Mesenchymal stem cell (in vitro differentiated cells and primary cell): ENCODE results near the gene NUB1.

ENCODE experiments used
- DNase-seq: peaks from one replicate; pipeline ENCODE4 v3.0.0-alpha.2; 2013
- H2AFZ ChIP-seq: one replicate; pipeline ENCODE4 v1.6.1; 2013; ENCODE audit warnings: low read depth, mild to moderate bottlenecking, control low read depth, inconsistent platforms, low read length, moderate library complexity
- H2AK5ac ChIP-seq: 2 replicates; pipeline ENCODE4 v1.6.1; 2013; ENCODE audit warnings: low read length, moderate library complexity, mild to moderate bottlenecking, inconsistent platforms; ENCODE audit not compliant: severe bottlenecking
- H2BK120ac ChIP-seq: one replicate; pipeline ENCODE4 v1.6.1; 2013; ENCODE audit warnings: low read depth, mild to moderate bottlenecking, inconsistent platforms, low read length, moderate library complexity
- H2BK12ac ChIP-seq, 2 experiments: one replicate each; pipeline ENCODE4 v1.6.1; 2013; ENCODE audit warnings: inconsistent platforms in 2 of 2, low read length in 2 of 2, mild to moderate bottlenecking in 2 of 2, moderate library complexity in 2 of 2, control low read depth in 1 of 2
- H2BK15ac ChIP-seq: one replicate; pipeline ENCODE4 v1.6.1; 2013; ENCODE audit warnings: mild to moderate bottlenecking, low read depth, inconsistent platforms; ENCODE audit not compliant: poor library complexity, severe bottlenecking
- H2BK5ac ChIP-seq: 2 replicates; pipeline ENCODE4 v1.6.1; 2013; ENCODE audit warnings: low read depth, mild to moderate bottlenecking, low read length, control low read depth, inconsistent platforms; ENCODE audit not compliant: poor library complexity, severe bottlenecking
- H3K14ac ChIP-seq, 2 experiments: one replicate each; pipeline ENCODE4 v1.6.1; 2013; ENCODE audit warnings: inconsistent platforms in 2 of 2, low read length in 2 of 2, control low read depth in 1 of 2, mild to moderate bottlenecking in 1 of 2, moderate library complexity in 1 of 2
- H3K18ac ChIP-seq, 2 experiments: one replicate each; pipeline ENCODE4 v1.6.1; 2013; ENCODE audit warnings: inconsistent platforms in 2 of 2, low read length in 2 of 2, control low read depth in 1 of 2, low read depth in 1 of 2, mild to moderate bottlenecking in 1 of 2
- H3K23ac ChIP-seq, 2 experiments: one replicate each; pipeline ENCODE4 v1.6.1; 2013; ENCODE audit warnings: inconsistent platforms in 2 of 2, low read length in 2 of 2, mild to moderate bottlenecking in 2 of 2, moderate library complexity in 2 of 2, control low read depth in 1 of 2
- H3K27ac ChIP-seq: 2 replicates; pipeline ENCODE4 v1.5.1; 2013; ENCODE audit warnings: mild to moderate bottlenecking, moderate library complexity, low read length, control low read depth, inconsistent platforms; ENCODE audit not compliant: poor library complexity, severe bottlenecking
- H3K27me3 ChIP-seq, 2 experiments: 2 replicates each; pipeline versions ENCODE4 v1.6.1 to v1.7.0; 2013; ENCODE audit warnings: low read length in 2 of 2, mild to moderate bottlenecking in 2 of 2, moderate library complexity in 2 of 2, control low read depth in 1 of 2, inconsistent platforms in 1 of 2; ENCODE audit not compliant: control insufficient read depth in 1 of 2, insufficient read depth in 1 of 2
- H3K36me3 ChIP-seq, 2 experiments: 2 replicates each; pipeline versions ENCODE4 v1.6.1 to v1.7.0; 2013; ENCODE audit warnings: low read length in 2 of 2, control low read depth in 1 of 2, inconsistent platforms in 1 of 2, low read depth in 1 of 2, mild to moderate bottlenecking in 1 of 2; ENCODE audit not compliant: insufficient read depth in 2 of 2, control insufficient read depth in 1 of 2
- H3K4ac ChIP-seq, 2 experiments: one replicate each; pipeline ENCODE4 v1.6.1; 2013; ENCODE audit warnings: inconsistent platforms in 2 of 2, low read length in 2 of 2, mild to moderate bottlenecking in 2 of 2, moderate library complexity in 2 of 2, control low read depth in 1 of 2, low read depth in 1 of 2
- H3K4me1 ChIP-seq: 2 replicates; pipeline ENCODE4 v1.6.1; 2013; ENCODE audit warnings: low read depth, low read length, control low read depth; ENCODE audit not compliant: control insufficient read depth, insufficient read depth
- H3K4me2 ChIP-seq: 2 replicates; pipeline ENCODE4 v1.6.1; 2013; ENCODE audit warnings: low read length, mild to moderate bottlenecking, inconsistent platforms; ENCODE audit not compliant: poor library complexity, severe bottlenecking
- H3K4me3 ChIP-seq, 2 experiments: 2 replicates each; pipeline versions ENCODE4 v1.5.1 to v1.7.0; 2013; ENCODE audit warnings: low read length in 2 of 2, mild to moderate bottlenecking in 2 of 2, control low read depth in 1 of 2, low read depth in 1 of 2; ENCODE audit not compliant: insufficient read depth in 1 of 2
- H3K79me1 ChIP-seq: replicated peaks from 2 replicates; pipeline ENCODE4 v1.6.1; 2013; ENCODE audit warnings: mild to moderate bottlenecking, control low read depth, low read length, inconsistent platforms; ENCODE audit not compliant: poor library complexity, severe bottlenecking
- H3K9ac ChIP-seq: 2 replicates; pipeline ENCODE4 v1.7.0; 2013; ENCODE audit warnings: mild to moderate bottlenecking, low read length, moderate library complexity
- H3K9me3 ChIP-seq: 2 replicates; pipeline ENCODE4 v1.7.0; 2013; ENCODE audit warnings: mild to moderate bottlenecking, low read length; ENCODE audit not compliant: control insufficient read depth
- H4K8ac ChIP-seq: one replicate; pipeline ENCODE4 v1.6.1; 2013; ENCODE audit warnings: inconsistent platforms, mild to moderate bottlenecking, low read length, moderate library complexity
- H4K91ac ChIP-seq: one replicate; pipeline ENCODE4 v1.6.1; 2013; ENCODE audit warnings: mild to moderate bottlenecking, low read length, inconsistent platforms
- WGBS: methylation state at CpG from one replicate; pipeline ENCODE4 v1.1.7; 2013; ENCODE audit warnings: mixed read lengths; 5-methylcytosine and 5-hydroxymethylcytosine counted together

The NUB1 gene

DNA sequence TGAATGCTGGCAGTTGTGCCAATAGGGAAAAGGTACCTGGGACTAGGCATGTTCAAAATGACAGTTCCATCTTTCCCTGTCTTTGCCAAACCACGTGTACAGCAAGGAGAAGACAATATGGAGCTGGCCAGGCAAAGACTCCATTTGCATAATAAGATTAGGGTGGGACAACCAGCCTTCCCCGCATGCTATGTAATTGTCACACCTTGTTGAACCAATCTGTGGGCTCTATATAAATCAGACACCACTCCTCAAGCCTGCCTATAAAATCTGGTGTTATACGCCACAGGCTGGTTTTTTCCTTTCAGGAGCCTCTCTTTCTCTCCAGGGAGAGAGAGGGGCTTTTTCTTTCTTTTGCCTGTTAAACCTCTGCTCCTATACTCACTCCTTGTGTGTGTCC is 11.0 kb upstream of the NUB1 start:
- Histone ChIP-seq H3K27ac (no peak overlapping the region), H3K4ac (no peak overlapping the region), H4K8ac (no peak overlapping the region), H3K79me1 (no peaks in the 10 kb centered on the region), H3K14ac (no peak overlapping the region), H2BK12ac (no peak overlapping the region), H3K4me1 (no peaks in the 10 kb centered on the region), H3K27me3 (peaks cover 0 to 4% of the 10 kb centered on the region in 2 experiments), H3K23ac (no peak overlapping the region), H2BK5ac (no peak overlapping the region), H2AFZ (no peak overlapping the region), H2BK15ac (no peak overlapping the region), H3K9me3 (peaks cover 10% of the 10 kb centered on the region), H2AK5ac (no peak overlapping the region), H3K36me3 (no peaks in the 10 kb centered on the region), H3K4me2 (no peak overlapping the region), H3K18ac (no peak overlapping the region), H3K4me3 (no peak overlapping the region), H4K91ac (no peak overlapping the region), H2BK120ac (no peak overlapping the region), H3K9ac (no peak overlapping the region)
- no peak for DNase-seq
- WGBS: 85% methylated on average over 3 of the region's 3 CpGs

DNA sequence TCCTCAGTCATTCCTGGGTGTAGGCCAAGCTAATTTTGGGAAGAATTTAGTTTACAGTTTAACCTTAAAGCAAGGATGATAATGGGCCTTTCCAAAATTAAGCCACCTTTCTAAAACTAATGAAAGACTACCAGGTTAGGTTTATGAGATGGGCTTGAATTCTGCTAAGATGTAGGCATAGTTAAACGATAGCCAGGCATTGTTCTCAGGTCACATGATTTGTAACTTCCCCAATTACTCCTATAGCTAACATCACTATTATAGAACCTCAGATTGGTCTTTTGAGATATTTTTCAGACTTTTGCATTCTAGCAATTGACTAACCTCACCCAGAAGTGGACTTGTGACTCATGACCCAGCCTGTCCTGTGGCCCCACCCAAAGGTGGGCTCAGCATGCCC is 7.0 kb upstream of the NUB1 start:
- Histone ChIP-seq H3K18ac (no peak overlapping the region), H3K27me3 (peaks cover 0 to 4% of the 10 kb centered on the region in 2 experiments), H2BK120ac (no peak overlapping the region), H3K79me1 (no peaks in the 10 kb centered on the region), H4K91ac (no peak overlapping the region), H2AK5ac (no peak overlapping the region), H3K9ac (no peak overlapping the region), H3K4me3 (no peak overlapping the region), H3K4me2 (no peak overlapping the region), H2BK5ac (no peak overlapping the region), H3K4ac (no peak overlapping the region), H3K14ac (no peak overlapping the region), H3K23ac (no peak overlapping the region), H3K9me3 (peaks cover 3% of the 10 kb centered on the region), H2AFZ (no peak overlapping the region), H3K4me1 (no peaks in the 10 kb centered on the region), H4K8ac (no peak overlapping the region), H2BK15ac (no peak overlapping the region), H2BK12ac (no peak overlapping the region), H3K27ac (no peak overlapping the region), H3K36me3 (no peaks in the 10 kb centered on the region)
- 100% methylated on average over 1 of the region's 1 CpG for WGBS
- DNase-seq: no peak

DNA sequence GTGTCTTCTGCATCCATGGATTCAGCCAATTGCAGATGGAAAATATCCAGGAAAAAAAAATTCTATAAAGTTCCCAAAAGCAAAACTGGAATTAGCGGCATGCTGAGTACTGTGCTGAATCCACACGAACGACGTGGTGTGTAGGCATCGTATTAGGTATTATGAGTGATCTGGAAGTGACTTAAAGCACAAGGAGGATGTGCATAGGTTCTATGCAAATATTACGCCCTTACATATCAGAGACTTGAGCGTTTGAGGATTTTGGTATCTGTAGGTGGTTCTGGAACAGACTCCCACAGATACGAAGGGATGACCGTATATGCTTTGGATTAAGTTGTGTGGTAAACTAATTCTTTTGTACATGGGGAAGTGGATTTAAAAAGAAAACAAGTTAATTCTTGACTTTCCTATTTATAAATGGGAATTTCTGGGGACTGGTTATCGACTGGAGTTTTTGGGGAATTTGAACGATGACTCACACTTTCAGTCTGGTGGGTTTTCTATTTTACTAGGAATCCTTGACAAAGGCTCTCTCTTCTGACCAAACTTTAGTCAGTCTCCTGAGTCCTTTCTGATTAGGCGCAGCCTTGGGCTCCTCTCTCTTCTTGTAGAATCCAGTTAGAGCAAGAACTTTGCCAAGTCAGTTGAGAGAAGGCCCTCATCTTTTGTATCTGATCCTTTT is 5.4 kb upstream of the NUB1 start:
- Histone ChIP-seq H2BK15ac (no peak overlapping the region), H3K4me2 (no peak overlapping the region), H3K14ac (no peak overlapping the region), H4K8ac (no peak overlapping the region), H3K27ac (no peak overlapping the region), H2BK5ac (no peak overlapping the region), H3K27me3 (peaks cover 0 to 4% of the 10 kb centered on the region in 2 experiments), H4K91ac (no peak overlapping the region), H3K4me3 (no peak overlapping the region), H2BK12ac (no peak overlapping the region), H3K4ac (no peak overlapping the region), H3K79me1 (no peaks in the 10 kb centered on the region), H3K36me3 (no peaks in the 10 kb centered on the region), H3K18ac (no peak overlapping the region), H3K9me3 (peaks cover 3% of the 10 kb centered on the region), H2AFZ (no peak overlapping the region), H3K9ac (peak overlapping the region; percentile 9), H2BK120ac (no peak overlapping the region), H3K23ac (no peak overlapping the region), H3K4me1 (peaks cover under 1% of the 10 kb centered on the region), H2AK5ac (no peak overlapping the region)
- DNase-seq: no peak
- WGBS: 96% methylated on average over 12 of the region's 12 CpGs

DNA sequence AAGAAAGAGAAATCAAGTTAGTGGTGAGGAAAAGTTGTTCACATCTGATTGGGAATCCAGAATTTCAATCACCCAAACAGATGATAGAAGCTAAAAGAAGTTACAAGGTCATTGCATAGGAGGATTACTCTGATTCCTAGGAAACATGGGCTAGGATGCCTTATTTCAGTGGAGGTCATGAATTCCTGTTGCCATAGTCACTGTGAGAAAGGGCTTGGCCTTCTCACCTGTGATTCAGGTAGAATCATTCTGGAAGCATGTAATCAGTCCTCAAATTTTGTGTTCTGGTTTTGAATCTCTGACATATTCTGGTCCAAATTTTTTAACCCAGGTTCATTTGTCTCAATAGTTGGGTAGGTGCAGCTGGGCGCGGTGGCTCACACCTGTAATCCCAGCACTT is 4.3 kb upstream of the NUB1 start:
- no peak overlapping the region for H3K4me3 ChIP-seq
- no peak overlapping the region for H4K91ac ChIP-seq
- no peak overlapping the region for H3K23ac ChIP-seq
- no peaks in the 10 kb centered on the region for H3K79me1 ChIP-seq
- H3K4ac ChIP-seq: no peak overlapping the region
- H3K18ac ChIP-seq: no peak overlapping the region
- no peak overlapping the region for H2BK15ac ChIP-seq
- H3K27ac ChIP-seq: no peak overlapping the region
- DNase-seq: no peak
- H2AK5ac ChIP-seq: no peak overlapping the region
- no peaks in the 10 kb centered on the region for H3K36me3 ChIP-seq
- no peak overlapping the region for H3K4me2 ChIP-seq
- H3K9me3 ChIP-seq: peaks cover 3% of the 10 kb centered on the region
- H2BK12ac ChIP-seq: no peak overlapping the region
- no peak overlapping the region for H2BK5ac ChIP-seq
- no peak overlapping the region for H3K14ac ChIP-seq
- no peak overlapping the region for H2AFZ ChIP-seq
- peaks cover 3% of the 10 kb centered on the region for H3K4me1 ChIP-seq
- no peak overlapping the region for H4K8ac ChIP-seq
- H3K9ac ChIP-seq: no peak overlapping the region
- no peak overlapping the region for H2BK120ac ChIP-seq
- 100% methylated on average over 2 of the region's 2 CpGs for WGBS
- H3K27me3 ChIP-seq: peaks cover 0 to 4% of the 10 kb centered on the region in 2 experiments
